NAMALWA (cell line): ENCODE results near the gene SPEM1.

Experiments used
- DNase-seq: peaks from one replicate; pipeline ENCODE4 v3.0.0-alpha.2; 2015; ENCODE audit warnings: low spot score

Gene SPEM1

DNA sequence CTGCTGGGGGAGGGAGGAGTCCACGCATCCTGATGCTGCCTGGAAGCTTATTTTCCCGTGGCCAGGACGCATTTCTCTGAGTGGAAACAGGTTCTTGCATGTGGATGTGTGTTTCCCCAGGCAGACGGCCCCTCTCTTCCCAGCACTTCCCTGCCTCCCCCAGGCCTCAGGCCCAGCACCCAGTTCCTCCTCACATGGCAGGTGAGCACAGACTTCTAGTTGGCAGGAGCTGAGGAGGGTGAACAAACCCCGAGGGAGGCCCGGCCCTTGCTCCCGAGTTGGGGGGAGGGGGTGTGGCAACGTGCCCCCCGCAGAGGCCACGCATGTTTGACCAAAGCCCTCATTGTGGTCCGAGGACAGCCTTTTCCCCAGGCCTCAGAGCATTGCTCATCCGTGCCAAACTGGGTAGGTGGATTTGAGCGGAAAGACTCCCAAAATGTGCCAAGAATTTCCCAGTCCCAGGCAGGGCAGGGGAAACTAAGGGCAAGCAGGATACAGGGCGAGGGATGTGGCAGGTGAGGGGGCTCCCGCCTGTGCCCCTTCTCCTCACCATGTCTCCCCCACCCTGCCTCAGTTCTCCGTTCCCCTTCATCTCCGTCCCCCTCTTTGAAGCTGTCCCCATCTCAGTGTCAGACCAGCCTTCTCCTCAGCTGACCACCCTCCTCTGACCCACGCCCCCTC is 1.5 kb upstream of the SPEM1 start:
- DNase-seq: no peak

DNA sequence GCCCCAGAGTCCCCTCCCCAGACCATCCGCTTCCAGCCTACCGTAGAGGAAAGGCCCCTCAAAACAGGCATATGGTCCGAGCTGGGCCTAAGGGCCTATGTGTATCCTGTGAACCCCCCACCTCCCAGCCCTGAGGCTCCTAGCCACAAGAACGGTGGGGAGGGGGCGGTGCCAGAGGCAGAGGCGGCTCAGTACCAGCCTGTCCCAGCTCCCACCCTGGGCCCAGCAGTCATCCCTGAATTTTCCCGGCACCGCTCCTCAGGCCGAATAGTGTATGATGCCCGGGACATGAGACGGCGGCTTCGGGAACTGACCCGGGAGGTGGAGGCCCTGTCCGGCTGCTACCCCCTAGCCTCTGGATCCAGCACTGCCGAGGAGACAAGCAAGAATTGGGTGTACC is 1.1 kb downstream of the SPEM1 start:
- no peak for DNase-seq

DNA sequence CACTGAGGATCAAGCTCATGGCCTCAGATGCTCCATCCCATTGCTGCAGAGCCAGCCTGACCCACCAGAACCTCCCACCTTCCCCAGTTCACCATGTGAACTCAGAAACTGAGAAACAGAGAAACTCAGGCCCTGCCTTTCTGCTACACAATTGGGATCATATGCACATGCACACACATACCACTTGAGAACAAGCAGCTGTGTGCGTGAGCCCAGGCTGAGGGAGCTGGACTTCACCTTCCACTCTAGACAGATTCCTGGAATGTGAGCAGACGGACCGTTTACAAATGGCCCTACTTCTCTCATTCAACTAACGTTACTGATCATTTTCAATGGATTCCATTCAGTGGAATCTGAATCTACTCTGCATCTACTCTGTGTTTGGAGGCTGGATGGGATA is 3.6 kb downstream of the SPEM1 start:
- DNase-seq: no peak

DNA sequence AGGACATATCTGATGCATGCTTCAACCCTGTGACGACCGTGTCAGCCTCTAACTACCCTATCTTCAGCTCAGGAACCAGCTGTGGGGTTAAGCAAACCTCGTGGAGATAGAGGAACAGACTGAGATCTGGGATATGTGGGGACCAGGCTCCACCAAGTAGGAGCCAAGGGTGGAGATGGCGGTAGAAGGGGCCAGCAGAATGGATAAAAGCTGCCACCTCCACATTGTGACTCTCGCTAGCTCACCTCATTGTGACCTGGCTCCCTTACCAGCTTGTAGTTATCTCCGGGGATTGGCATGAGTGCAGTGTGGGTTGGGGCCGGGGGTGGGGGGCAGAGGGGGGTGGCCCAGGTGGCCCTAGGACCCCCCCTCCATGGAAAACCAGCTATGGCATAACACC is 5.2 kb downstream of the SPEM1 start, which contains the start of gene SPEM2:
Gene SPEM2, plus strand, starts transcription at position 301 of the 400 bp plus-strand sequence. Its CDS starts 73 bp downstream, at position 374.
- DNase-seq: no peak

DNA sequence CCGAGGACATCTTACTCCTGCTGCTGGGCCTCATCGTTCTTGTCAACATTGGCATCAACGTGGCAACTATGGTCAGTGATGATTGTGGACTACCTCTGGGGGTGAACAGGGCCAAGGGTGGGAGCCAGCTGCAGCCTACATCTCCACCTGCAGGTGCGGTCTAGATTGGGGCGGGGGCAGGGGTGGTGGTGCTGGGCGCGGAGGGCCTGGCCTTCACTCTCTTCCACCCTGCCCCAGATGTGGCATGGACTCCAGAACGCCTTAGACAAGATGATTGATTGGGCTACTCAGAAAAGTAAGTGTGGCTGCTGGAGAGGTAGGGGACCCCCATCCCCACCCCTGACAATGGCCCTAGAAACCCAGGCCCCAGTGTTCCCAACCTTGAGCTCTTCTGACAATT is 5.6 kb downstream of the SPEM1 start:
- DNase-seq: no peak

DNA sequence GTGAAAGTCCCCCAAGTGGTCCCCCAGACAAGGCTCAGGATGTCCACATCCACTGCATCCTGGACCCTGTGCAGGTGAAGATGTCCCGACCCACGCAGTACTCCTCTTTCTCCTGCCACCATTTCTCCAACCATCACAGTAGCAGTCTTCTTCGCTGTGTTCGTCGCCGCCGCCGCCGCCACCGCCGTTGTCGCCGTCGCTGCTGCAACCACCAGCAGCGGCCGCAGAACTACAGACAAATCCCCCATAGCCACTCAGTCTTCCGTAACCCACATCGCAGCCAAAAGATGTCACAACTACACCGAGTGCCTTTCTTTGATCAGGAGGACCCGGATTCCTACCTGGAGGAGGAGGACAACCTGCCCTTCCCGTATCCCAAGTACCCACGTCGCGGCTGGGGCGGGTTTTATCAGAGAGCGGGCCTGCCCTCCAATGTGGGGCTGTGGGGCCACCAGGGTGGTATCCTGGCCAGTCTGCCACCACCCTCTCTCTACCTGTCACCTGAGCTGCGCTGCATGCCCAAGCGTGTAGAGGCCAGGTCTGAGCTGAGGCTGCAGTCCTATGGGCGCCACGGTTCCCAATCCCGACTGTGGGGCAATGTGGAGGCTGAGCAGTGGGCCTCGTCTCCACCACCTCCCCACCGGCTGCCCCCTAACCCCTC is 6.2 kb downstream of the SPEM1 start:
- DNase-seq: no peak

DNA sequence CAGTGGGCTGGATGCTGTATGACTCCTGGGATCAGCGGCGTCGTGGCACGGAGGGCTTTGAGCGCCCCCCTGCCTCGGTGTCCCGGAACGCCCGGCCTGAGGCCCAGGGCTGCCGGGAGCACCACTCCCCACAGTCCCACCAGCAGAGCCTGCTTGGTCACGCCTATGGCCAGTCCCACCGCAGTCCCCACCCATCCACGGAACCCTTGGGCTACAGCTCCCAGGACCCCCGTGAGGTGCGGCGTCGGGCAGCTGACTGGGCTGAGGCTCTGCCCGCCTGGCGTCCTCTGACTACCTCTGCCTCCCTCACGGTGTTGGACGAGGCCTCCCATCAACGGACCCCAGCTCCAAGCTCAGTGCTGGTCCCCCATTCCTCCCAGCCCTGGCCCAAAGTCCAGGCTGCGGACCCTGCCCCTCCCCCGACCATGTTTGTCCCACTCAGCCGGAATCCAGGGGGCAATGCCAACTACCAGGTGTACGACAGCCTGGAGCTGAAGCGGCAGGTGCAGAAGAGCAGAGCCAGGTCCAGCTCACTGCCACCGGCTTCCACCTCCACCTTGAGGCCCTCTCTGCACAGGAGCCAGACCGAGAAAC is 6.9 kb downstream of the SPEM1 start:
- DNase-seq: no peak

DNA sequence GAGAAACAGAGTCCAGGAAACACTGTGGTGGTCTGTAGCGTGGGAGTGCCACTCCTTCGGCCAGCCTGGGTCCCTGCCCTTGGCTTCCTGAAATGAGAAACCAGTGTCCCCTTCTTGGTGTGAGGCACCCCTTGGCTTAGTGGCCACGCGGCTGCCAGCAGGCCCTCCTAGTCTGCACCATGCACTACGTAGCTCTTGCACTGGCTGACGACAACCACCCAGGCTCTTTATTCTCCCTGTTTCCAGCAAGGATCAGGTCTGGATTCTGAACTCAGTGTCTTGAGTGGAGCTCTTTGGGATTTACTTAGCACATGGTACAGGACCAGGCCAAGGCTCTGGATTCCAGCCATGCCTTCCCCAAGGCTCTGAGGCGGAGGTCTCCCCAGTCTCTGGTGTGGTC is 7.4 kb downstream of the SPEM1 start:
- DNase-seq: no peak

DNA sequence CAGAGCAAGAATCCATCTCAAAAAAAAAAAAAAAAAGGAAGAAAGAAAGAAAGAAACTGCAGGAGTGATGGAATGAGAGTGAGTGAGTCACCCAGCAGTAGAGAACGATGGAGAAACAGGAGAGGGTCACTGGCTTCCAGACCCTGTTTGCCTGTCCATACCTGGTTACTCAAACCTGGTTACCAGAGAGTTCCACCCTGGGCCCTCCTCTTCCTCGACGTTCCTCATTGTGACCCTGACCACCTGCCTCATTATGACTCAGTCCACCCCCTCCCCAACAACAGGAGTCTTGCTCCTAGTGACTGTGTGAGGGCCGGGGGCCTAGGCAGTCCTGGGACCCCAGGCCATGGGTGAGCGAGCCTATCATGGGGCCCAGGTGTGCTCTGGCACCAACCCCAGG is 8.4 kb downstream of the SPEM1 start, which contains the start of gene SPEM3:
Gene SPEM3, plus strand, starts transcription at position 301 of the 400 bp plus-strand sequence. Its CDS starts 46 bp downstream, at position 347.
- DNase-seq: no peak

DNA sequence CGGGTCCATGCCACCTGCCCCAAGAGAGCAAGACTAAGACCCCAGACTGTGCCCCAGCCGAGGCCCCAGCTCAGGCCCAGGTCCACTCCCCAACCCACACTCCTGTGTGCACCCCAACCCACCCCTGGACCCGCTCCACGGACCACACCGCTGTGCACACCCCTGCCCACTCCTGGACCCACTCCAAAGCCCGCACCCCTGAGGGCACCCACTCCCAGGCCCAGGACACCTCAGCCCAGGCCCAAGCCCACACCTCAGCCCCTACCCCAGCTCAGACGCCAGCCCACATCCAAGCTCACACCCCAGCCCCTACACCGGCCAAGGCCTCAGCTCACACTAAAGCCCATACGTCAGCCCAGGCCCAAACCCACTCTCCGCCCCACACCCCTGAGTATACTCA is 9.6 kb downstream of the SPEM1 start:
- DNase-seq: no peak

DNA sequence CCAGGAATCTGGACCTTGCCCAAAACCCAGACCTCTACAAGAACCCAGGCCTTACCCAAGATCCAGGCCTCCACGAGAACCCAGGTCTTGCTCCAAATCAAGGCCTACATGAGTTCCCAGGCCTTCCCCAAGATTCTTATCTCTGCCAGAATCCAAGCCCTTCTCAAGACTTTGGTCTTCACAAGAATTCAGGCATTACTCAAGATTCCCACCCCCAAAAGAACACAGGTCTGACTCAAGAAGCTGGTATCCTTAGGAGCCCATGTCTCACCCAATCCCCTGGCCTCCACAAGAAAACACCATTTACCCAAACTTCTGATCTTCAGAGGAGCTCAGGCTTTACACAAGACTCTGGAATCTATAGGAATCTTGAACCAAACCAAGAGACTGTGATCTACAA is 11.1 kb downstream of the SPEM1 start:
- DNase-seq: no peak

DNA sequence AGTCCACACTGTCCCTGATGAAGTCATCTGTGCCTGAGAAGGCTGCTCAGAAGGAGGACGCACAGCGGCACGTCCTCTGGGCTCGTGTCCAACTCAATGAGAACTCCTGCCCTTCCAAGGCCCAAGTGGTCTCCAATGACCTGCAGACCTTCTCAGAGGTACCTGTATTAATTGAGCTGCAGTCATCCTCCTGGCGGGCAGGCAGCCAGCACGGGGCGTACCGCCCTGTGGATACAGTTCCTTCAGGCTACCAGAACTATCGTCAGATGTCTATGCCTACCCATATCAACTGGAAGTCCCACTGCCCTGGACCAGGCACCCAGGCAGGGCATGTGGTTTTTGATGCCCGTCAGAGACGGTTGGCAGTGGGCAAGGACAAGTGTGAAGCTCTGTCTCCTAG is 12.2 kb downstream of the SPEM1 start:
- DNase-seq: no peak

DNA sequence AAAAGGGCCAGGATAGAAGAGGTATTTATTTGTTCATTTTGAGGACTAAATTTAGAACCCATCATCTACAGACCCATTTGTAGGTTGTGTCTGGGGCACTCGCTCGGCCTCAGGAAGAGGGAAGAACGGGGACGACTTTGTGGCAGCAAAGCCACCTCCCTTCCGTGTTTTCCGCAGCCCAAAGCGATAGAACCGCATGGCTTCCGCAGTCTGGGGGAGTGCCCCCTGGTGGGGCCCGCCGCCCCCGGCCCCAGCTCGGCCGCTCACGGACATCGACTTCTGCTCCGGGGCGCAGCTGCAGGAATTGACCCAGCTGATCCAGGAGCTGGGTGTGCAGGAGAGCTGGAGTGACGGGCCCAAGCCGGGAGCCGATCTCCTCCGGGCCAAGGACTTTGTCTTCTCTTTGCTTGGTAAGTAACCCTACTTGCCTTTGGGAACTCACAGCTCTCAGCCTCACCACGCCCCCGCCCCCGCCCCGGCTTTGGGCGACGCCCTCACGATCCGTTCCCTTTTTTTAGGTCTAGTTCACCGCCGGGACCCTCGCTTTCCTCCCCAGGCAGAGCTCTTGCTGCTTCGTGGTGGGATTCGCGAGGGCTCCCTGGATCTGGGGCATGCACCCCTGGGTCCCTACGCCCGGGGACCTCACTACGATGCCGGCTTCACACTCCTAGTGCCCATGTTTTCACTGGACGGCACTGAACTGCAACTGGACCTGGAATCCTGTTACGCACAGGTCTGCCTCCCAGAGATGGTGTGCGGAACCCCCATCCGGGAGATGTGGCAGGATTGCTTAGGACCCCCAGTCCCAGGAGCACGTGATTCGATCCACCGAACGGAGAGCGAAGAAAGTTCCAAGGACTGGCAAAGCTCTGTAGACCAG is 15.8 kb downstream of the SPEM1 start:
- no peak for DNase-seq

DNA sequence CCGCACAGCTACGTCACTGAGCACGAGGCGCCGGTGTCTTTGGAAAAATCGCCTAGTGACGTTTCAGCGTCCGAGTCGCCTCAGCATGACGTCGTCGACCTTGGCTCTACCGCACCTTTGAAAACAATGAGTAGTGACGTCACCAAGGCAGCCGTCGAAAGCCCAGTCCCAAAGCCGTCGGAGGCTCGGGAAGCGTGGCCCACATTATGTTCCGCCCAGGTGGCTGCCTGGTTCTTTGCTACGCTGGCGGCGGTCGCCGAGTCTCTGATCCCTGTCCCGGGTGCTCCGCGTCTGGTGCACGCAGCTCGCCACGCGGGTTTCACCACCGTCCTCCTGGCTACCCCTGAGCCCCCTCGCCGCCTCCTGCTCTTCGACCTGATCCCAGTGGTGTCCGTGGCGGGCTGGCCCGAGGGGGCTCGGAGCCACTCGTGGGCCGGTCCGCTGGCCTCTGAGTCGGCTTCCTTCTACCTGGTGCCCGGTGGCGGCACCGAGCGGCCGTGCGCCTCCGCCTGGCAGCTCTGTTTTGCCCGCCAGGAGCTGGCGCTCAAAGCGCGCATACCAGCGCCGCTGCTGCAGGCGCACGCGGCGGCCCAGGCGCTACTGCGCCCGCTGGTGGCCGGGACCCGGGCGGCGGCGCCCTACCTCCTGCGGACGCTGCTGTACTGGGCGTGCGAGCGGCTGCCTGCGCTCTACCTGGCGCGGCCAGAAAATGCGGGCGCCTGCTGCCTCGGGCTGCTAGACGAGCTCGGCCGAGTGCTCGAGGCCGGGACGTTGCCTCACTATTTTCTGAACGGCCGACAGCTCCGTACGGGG is 16.6 kb downstream of the SPEM1 start:
- peak; percentile 72 for DNase-seq

DNA sequence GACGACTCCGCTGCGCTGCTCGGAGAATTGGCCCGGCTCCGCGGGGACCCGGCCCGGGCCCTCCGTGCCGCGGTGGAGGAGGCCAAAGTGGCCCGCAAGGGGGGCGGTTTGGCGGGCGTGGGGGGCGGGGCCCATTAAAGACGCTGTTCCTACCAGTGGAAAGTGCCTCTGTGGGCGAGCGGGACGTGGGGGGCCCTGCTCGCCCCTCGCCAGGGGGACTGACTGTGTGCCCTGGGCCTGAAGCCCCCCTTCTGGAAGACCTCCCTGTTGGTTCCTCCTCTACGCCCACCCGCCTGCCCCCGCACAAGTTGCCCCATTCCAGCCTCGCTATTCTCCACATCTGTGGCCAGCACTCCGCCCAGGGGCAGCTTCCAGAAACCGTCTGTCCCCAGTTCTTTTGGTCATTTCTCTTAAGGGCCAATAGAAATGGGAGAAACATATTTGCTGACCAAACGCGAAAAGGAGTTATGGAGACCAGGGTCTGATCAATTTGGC is 17.3 kb downstream of the SPEM1 start:
- no peak for DNase-seq

DNA sequence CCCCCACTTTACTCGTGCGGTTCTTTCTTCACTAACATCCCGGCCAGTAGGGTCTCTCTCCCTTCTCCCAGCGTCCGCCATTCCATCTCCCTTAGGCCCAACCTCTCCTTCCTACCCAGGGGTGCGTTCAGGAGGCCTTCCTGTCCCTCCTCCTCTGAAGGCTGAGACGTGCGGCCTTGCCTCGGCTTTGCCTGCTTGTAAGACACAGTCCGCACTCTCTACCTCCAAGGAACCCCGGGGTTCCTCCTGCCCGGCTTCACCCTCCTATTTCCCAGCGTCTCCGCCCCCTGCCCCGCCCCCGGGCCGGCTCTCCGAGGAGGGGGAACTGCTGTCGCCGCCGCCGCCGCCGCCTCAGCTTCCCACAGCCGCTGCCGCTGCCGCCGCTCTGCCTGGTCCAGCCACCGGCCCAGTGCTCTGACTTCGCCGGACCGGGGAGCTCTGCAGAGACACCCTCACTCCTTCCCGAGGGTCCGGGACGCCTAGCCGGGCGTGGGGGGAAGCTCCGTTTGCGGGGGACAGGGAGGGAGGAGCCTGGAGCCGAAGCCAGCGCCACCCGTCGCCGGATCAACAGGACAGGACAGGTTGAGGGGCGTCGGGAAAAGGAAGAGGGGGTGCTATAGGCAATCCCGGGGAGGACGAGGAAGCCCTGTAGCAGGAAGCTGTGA is 18.0 kb downstream of the SPEM1 start:
- no peak for DNase-seq

DNA sequence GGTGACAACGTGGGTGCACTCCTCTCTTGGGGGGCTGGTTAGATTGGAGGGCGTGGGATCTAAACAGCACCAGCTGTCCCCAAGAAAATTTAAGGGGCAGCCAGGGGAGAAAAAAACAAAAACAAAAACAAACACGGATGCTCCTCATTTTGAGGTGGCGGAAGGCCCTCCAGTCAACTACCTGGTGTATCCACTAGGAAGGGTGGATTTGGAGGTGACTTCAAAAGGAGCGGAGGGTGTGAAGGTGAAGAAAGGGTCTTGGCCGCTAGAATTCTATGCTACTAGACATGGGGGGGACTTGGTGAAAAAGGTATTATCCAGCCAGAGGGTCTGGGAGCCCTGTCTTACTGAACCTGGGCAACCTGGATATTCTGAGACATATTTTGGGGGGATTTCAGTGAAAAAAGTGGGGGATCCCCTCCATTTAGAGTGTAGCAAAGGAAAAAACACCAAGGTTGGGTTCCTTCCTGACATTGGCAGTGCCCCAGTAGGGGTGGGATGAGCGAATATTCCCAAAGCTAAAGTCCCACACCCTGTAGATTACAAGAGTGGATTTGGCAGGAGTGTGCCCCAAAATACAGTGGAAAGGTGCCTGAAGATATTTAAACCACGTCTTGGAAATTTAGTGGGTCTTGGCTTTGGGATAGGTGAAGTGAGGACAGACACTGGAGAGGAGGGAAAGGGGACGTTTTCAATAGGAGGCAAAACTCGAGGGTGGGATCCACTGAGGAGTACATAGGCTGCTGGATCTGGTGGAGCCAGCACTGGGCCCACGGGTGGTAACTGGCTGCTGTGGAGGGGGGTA is 18.7 kb downstream of the SPEM1 start:
- no peak for DNase-seq

DNA sequence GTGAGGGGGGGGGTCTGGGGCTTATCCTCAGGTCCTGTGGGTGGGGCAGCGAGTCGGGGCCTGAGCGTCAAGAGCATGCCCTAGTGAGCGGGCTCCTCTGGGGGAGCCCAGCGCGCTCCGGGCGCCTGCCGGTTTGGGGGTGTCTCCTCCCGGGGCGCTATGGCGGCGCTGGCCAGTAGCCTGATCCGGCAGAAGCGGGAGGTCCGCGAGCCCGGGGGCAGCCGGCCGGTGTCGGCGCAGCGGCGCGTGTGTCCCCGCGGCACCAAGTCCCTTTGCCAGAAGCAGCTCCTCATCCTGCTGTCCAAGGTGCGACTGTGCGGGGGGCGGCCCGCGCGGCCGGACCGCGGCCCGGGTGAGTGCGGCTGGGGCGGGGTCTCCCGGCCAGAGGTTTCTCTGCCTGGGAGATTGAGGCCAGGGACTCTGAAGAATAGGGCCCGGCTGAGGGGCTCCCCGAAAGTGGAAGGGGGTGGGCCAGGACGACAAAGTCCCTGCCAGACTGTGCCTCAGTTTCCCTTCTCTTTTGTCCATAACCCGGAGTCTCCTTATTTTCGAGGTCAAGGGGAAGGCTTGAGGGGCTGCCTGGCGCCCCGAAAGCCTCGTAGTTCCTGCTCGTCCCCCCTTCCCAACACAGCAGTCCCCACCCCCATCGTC is 19.5 kb downstream of the SPEM1 start, which contains the start of gene FGF11:
Gene FGF11, plus strand, starts transcription at position 51 of the 651 bp plus-strand sequence. Its CDS starts 109 bp downstream, at position 160.
- no peak for DNase-seq
